Karpas-422 (cell line): ENCODE measurements around the gene ASXL2. TPM values are rescaled to one million over a fixed set of nuclear protein-coding genes. Genes with fewer than 3 reads are reported as not detected.

Source experiments
- DNase-seq: peaks from one replicate; pipeline ENCODE4 v3.0.0-alpha.2; 2015
- H2AFZ ChIP-seq: fragments of 200-600 bp; sonication (generic); 2 replicates; pipeline ENCODE4 v1.6.1; 2014; ENCODE audit warnings: antibody characterized with exemption, low read length, mixed read lengths
- H3K27ac ChIP-seq: fragments of 200-600 bp; sonication (generic); 2 replicates; pipeline ENCODE4 v1.5.1; 2014; ENCODE audit warnings: mild to moderate bottlenecking, low read length, moderate library complexity
- H3K27me3 ChIP-seq: fragments of 200-600 bp; sonication (generic); 2 replicates; pipeline ENCODE4 v1.6.1; 2014; ENCODE audit warnings: low read length, mixed read lengths
- H3K36me3 ChIP-seq: fragments of 200-600 bp; sonication (generic); 2 replicates; pipeline ENCODE4 v1.6.1; 2014; ENCODE audit warnings: low read length, mixed read lengths; ENCODE audit not compliant: insufficient read depth
- H3K4me1 ChIP-seq: fragments of 200-600 bp; sonication (generic); 2 replicates; pipeline ENCODE4 v1.6.1; 2014; ENCODE audit warnings: mild to moderate bottlenecking, low read length, mixed read lengths
- H3K4me2 ChIP-seq: fragments of 200-600 bp; sonication (generic); 2 replicates; pipeline ENCODE4 v1.6.1; 2014; ENCODE audit warnings: low read length, low read depth, mild to moderate bottlenecking; ENCODE audit not compliant: poor library complexity, severe bottlenecking
- H3K4me3 ChIP-seq: fragments of 200-600 bp; sonication (generic); 2 replicates; pipeline ENCODE4 v1.5.1; 2014; ENCODE audit warnings: mild to moderate bottlenecking, antibody characterized with exemption, low read length, mixed read lengths
- H3K79me2 ChIP-seq: fragments of 200-600 bp; sonication (generic); 2 replicates; pipeline ENCODE4 v1.6.1; 2014; ENCODE audit warnings: mild to moderate bottlenecking, low read length, mixed read lengths
- H3K9ac ChIP-seq: fragments of 200-600 bp; sonication (generic); 2 replicates; pipeline ENCODE4 v1.6.0; 2014; ENCODE audit warnings: low read length
- H3K9me2 ChIP-seq: fragments of 200-600 bp; sonication (generic), shearing (Covaris generic); replicated peaks from 2 replicates; pipeline ENCODE4 v1.6.0; 2014; ENCODE audit warnings: mild to moderate bottlenecking, low read length, moderate library complexity; ENCODE audit not compliant: insufficient read depth
- H3K9me3 ChIP-seq: fragments of 300-700, 200-600 bp; sonication (generic); 2 replicates; pipeline ENCODE4 v1.6.1; 2014; ENCODE audit warnings: low read length, mixed read lengths
- H4K20me1 ChIP-seq: fragments of 200-600 bp; sonication (generic); 2 replicates; pipeline ENCODE4 v1.6.1; 2014; ENCODE audit warnings: mild to moderate bottlenecking, antibody characterized with exemption, low read length, low read depth; ENCODE audit not compliant: insufficient read depth
- small RNA-seq: library from RNA; depleted of rRNA; stranded (forward); fragments of <200 nt; gene quantifications from one replicate; pipeline ENCODE3, GENCODE V24; 2014
- total RNA-seq: library from RNA; depleted of rRNA; stranded (reverse); fragments of >200 nt; shearing (Covaris generic); gene quantifications from 2 replicates; pipeline ENCODE4 v1.2.3, GENCODE V29; 2014; ENCODE audit warnings: low replicate concordance; rRNA removed

The ASXL2 gene
- total RNA-seq, 1 experiment from 2014 or later = 17.6 TPM

DNA sequence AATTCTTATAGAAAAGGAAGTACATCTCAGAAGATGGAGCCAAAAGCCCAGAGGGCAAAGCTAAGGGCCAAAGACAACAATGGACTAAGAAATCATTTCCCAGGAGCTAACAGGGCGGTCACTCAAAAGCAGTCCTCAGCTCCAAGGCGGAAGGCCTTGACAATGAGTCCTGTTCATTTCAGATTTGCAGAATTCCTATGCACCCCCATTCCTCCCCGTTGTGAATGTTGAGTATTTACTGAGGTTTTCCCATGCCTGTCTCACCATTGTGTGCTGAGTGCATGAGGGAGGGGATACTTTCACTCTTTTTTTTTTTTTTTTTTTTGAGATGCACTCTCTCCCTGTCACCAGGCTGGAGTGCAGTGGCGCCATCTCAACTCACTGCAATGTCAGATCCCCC lies 186.1 kb downstream of the ASXL2 start:
- H2AFZ ChIP-seq = no peak overlapping the region
- H3K4me2 ChIP-seq = no peak overlapping the region
- no peak for DNase-seq
- H3K4me1 ChIP-seq = no peaks in the 10 kb centered on the region
- H3K79me2 ChIP-seq = no peaks in the 10 kb centered on the region
- H3K27ac ChIP-seq = no peak overlapping the region
- H3K27me3 ChIP-seq = no peaks in the 10 kb centered on the region
- H3K9ac ChIP-seq = no peak overlapping the region
- H3K9me3 ChIP-seq = no peaks in the 10 kb centered on the region
- no peaks in the 10 kb centered on the region for H4K20me1 ChIP-seq
- no peak overlapping the region for H3K4me3 ChIP-seq
- H3K36me3 ChIP-seq = no peaks in the 10 kb centered on the region
- H3K9me2 ChIP-seq = no peaks in the 10 kb centered on the region

DNA sequence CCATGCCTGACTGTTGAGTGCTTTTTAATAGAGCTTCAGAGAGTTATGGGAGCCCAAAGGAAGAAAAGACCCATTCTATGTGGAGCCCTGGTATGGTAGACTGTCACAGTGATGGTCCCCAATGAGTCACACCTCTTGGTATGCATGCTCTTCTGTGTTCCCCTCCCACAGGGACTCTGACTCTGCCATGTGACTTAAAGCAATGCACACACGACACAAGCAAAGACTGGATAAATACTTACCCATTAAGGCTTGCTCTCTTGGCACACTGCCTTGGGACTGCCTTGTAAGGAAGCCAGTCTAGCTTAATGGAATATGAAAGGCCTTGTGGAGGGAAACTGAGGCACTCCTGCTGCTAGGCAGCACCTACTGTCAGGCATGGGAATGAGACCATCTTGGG lies 188.2 kb downstream of the ASXL2 start:
- H3K36me3 ChIP-seq = no peaks in the 10 kb centered on the region
- no peak overlapping the region for H3K4me2 ChIP-seq
- no peak overlapping the region for H3K27ac ChIP-seq
- no peaks in the 10 kb centered on the region for H3K9me2 ChIP-seq
- no peaks in the 10 kb centered on the region for H3K4me1 ChIP-seq
- no peaks in the 10 kb centered on the region for H3K79me2 ChIP-seq
- H4K20me1 ChIP-seq = no peaks in the 10 kb centered on the region
- H3K4me3 ChIP-seq = no peak overlapping the region
- no peaks in the 10 kb centered on the region for H3K27me3 ChIP-seq
- H3K9ac ChIP-seq = no peak overlapping the region
- no peak overlapping the region for H2AFZ ChIP-seq
- H3K9me3 ChIP-seq = no peaks in the 10 kb centered on the region
- DNase-seq = no peak

DNA sequence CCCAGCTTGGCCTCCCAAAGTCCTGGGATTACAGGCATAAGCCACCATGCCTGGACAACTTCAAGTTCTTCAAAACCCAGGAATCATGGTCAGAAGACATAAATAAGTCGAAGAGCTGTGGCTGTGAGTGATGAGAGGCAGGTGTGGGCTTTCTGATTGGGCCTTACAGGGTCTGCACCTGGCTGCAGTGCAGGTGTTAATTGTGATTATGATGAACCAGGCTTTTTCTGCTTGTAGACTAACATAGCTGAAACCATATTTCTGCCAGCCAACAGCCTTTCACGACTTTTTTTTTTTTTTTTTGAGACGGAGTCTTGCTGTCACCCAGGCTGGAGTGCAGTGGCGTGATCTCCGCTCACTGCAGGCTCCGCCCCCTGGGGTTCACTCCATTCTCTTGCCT lies 190.1 kb downstream of the ASXL2 start:
- no peak overlapping the region for H3K9ac ChIP-seq
- H3K4me2 ChIP-seq = no peak overlapping the region
- no peaks in the 10 kb centered on the region for H3K36me3 ChIP-seq
- H3K27ac ChIP-seq = no peak overlapping the region
- no peaks in the 10 kb centered on the region for H3K27me3 ChIP-seq
- no peak for DNase-seq
- no peaks in the 10 kb centered on the region for H3K79me2 ChIP-seq
- no peaks in the 10 kb centered on the region for H3K4me1 ChIP-seq
- no peaks in the 10 kb centered on the region for H3K9me3 ChIP-seq
- no peak overlapping the region for H3K4me3 ChIP-seq
- H4K20me1 ChIP-seq = no peaks in the 10 kb centered on the region
- no peaks in the 10 kb centered on the region for H3K9me2 ChIP-seq
- no peak overlapping the region for H2AFZ ChIP-seq

DNA sequence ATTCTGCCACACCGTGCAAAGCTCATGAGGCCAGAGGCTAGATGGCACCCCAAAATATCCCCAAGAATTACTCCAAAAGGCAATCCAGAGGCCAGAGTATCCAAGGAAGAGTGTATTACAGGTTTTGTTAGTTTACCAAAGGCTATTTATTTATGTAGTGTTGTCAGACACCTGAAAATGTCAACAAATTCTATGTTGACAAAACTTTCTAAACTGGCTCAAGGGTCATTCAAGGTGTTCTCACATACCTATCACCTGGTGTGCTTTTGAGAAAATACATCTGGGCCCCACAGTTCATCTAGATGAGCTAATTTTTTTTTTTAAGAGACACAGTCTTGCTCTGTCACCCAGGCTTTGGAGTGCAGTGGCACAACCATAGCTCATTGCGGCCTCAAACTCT lies 192.5 kb downstream of the ASXL2 start:
- H3K4me1 ChIP-seq = no peaks in the 10 kb centered on the region
- H3K9me3 ChIP-seq = no peaks in the 10 kb centered on the region
- H3K9me2 ChIP-seq = no peaks in the 10 kb centered on the region
- H2AFZ ChIP-seq = no peak overlapping the region
- no peaks in the 10 kb centered on the region for H3K36me3 ChIP-seq
- no peaks in the 10 kb centered on the region for H3K27me3 ChIP-seq
- DNase-seq = no peak
- H3K4me2 ChIP-seq = no peak overlapping the region
- no peak overlapping the region for H3K9ac ChIP-seq
- no peak overlapping the region for H3K4me3 ChIP-seq
- H4K20me1 ChIP-seq = no peaks in the 10 kb centered on the region
- H3K27ac ChIP-seq = no peak overlapping the region
- H3K79me2 ChIP-seq = no peaks in the 10 kb centered on the region

DNA sequence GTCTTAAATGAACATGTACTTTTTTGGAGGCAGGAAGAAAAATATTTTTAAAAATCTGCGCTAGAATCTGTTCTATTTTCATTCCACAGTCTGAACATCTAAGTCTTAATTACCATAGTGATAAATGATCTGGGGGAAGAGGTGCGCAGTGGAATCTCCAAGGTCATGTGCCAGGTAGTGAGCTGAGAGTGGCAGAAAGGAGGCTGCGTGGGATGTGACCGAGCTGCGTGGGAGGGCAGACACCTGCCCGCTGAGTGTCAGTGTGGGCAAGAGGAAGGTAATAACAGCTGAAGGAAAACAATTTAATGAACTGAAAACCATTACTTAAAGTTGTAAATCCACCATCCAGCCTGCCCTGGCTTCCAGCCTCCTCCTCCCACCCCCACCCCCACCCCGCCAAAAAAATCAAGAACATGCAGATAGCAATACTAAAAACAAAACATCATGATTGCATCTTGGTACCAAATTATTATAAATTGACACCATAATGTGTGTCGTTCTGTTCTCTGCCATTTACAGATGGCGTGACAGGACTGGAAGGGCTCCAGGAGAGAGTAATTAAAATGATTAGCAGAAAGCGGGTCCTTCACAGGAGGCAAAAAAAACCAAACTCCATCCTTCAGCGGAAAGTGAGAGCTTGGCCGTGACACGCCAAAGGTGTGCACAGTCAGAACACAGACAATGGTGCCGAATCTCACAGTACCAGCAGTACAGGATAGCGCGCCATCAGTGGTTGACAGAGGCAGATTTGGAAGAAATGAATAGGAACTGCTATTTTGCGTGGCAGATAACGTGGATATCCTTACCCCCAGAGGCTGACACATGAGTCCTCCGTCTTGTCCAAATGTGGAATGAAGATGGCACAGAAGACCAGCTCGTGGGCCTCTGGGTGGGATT lies 193.5 kb downstream of the ASXL2 start:
- H3K9ac ChIP-seq = no peak overlapping the region
- H3K4me3 ChIP-seq = no peak overlapping the region
- no peaks in the 10 kb centered on the region for H3K4me1 ChIP-seq
- no peak overlapping the region for H3K27ac ChIP-seq
- DNase-seq = no peak
- H3K27me3 ChIP-seq = no peaks in the 10 kb centered on the region
- H4K20me1 ChIP-seq = no peaks in the 10 kb centered on the region
- no peak overlapping the region for H3K4me2 ChIP-seq
- no peaks in the 10 kb centered on the region for H3K9me2 ChIP-seq
- H2AFZ ChIP-seq = no peak overlapping the region
- no peaks in the 10 kb centered on the region for H3K36me3 ChIP-seq
- H3K9me3 ChIP-seq = no peaks in the 10 kb centered on the region
- H3K79me2 ChIP-seq = no peaks in the 10 kb centered on the region

Small RNA genes lying within 50 kb of the gene (small RNA-seq; reads per million reads assigned to genes)
- gene NDUFB4P4 (not detected), gene RF00019 (not detected)

Other genes starting within 250 kb of the ASXL2 start
- 6.9 and 9.1 TPM in 2 replicates for gene DTNB, start 204.9 kb downstream of the ASXL2 start, total RNA-seq
- 0.90 and 1.2 TPM in 2 replicates for gene KIF3C, start 104.0 kb upstream of the ASXL2 start, total RNA-seq
- 67.9 and 104 TPM in 2 replicates for gene RAB10, start 155.6 kb upstream of the ASXL2 start, total RNA-seq